Dedifferentiated amniotic fluid mesenchymal stem cell (primary cell): ENCODE measurements around the gene TUBB3.

Experiments used
- DNase-seq: peaks from one replicate; pipeline ENCODE4 v3.0.0-alpha.2; 2016; ENCODE audit errors: extremely low spot score

Gene TUBB3

GRCh38 chr16:89938175-89938885 lies 15.2 kb downstream of the TUBB3 start:
- DNase-seq, result no peak

DNA sequence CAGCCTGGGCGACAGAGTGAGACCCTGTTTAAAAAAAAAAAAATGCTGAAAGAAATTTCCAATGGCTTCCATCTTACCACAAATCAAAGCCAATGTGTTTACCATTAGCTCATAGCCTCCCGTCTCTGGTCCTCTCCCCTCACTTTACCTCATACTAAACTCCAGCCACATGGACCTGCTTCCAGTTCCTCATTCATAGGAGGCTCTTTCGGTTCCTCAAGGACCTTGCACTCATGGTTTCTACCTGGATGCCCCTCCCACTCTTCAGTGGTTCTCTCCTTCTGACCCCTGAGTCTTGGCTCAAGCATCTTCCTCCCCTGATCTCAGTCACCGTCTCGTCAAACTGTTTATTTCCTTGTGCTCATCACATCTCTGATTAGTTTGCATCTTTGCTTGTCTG lies 21.6 kb downstream of the TUBB3 start:
- no peak for DNase-seq

DNA sequence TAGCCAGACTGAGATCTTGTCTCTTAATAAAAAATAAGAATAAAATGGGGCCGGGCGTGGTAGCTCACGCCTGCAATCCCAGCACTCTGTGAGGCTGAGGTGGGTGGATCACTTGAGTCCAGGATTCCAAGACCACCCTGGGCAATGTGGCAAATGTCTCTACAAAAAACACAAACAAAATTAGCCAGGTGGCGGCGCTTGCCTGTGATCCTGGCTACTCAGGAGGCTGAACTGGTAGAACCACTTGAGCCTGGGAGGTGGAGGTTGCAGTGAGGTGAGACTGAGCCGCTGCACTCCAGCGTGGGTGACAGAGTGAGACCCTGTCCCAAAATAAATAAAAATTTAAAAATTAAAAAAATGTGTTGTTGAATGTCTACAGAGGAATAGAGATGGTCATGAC lies 22.5 kb downstream of the TUBB3 start:
- DNase-seq, result no peak

GRCh38 chr16:89946515-89946914 lies 23.4 kb downstream of the TUBB3 start:
- DNase-seq, result no peak

GRCh38 chr16:89949121-89949742 lies 26.1 kb downstream of the TUBB3 start:
- DNase-seq, result no peak

DNA sequence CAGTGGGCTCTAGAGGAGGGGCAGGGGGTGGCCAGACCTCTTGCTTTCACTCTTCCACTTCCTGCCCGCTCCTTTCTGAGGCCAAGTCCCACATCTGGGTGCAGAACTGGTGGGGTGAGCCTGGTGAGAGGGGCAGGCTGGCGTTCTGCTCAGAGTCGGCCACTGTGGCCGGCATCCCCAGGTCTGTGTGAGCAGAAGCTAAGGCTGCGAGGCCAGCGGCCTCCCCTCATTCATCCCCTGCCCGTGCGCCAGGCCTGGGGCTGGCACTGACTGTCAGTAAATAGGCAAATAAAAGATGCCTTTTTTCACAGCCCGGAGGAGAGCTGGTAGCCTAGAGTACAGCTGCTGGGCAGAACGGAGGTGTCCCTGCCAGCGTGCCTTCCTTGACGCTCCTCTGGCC lies 26.6 kb downstream of the TUBB3 start:
- DNase-seq, result no peak

- no peak for DNase-seq
Observed at GRCh38 chr16:89951509-89951908, 28.4 kb downstream of the TUBB3 start.

DNA sequence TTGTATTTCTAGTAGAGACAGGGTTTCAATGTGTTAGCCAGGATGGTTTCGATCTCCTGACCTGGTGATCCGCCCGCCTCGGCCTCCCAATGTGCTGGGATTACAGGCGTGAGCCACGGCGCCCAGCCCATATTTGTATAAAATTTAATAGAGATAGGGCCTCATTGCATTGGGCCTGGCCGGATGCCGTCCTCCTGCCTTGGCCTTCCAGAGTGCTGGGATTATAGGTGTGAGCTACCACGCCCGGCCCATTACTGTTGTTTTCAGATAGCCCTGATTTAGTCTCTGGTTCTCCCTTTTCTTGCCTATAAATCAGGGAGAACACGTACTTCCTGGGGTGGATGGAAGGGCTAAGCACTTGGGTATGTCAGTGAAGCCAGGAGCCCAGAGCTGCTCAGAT lies 28.9 kb downstream of the TUBB3 start:
- DNase-seq, result no peak

DNA sequence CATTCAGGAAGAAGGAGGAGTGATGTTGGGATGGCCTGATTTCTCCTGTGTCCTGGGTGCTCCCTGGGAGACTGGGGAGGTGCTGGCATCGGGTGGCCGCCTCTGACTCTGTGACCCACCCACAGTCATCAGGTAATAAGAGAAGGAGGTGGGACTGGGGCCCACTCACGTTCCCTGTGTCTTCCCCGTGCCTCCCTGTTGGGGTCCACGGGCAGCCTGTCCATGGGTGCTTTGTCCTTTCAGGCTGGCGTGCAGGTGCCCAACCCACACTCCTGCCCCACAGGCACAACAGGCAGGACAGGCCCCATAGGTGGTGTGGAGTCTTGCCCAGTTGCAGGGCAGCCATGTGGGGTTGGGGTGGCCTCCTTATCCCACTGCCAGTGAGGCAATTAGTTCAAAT lies 29.4 kb downstream of the TUBB3 start:
- no peak for DNase-seq

GRCh38 chr16:89953671-89954406 lies 30.7 kb downstream of the TUBB3 start:
- no peak for DNase-seq

DNA sequence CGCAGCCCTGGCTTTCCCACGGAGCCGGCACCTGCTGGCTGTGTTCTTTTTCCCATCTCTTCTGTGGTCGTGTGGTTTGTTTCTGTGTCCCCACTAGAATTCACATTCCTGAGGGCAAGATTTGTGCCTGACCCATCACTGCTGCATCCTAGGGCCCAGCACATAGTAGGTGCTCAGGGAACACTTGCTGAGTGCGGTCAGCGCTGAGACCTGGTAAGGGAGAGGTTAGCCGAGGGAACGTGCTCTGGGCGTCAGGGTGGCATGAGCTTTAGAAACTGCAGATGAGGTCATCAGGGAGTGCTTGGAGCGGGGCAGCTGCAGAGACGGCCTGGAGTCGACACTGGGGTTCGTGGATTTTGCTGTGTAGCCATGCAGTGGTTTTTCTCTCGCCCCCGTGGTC lies 31.3 kb downstream of the TUBB3 start:
- DNase-seq, result no peak

GRCh38 chr16:89955001-89955685 lies 32.0 kb downstream of the TUBB3 start:
- DNase-seq, result no peak

GRCh38 chr16:89956505-89957215 lies 33.5 kb downstream of the TUBB3 start:
- DNase-seq, result no peak

- no peak for DNase-seq
Observed at GRCh38 chr16:89957216-89957785, 34.2 kb downstream of the TUBB3 start.

DNA sequence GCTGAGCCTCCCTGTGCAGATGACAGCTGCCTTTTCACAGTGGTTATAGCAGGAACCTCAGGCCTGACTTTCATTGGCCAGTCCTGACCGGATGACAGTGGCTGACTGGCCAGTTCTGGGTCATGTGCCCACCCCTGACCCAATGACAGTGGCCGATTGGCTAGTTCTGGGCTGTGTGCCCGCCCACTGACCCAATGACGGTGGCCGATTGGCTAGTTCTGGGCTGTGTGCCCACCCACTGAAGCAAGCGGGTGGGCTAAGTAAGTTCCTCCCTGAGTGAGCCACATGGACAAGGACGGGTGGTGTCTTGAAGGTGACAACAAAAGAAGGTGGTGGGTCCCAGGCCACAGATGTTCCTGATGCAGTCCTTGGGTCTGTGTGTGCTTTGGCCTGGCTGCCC lies 34.9 kb downstream of the TUBB3 start:
- DNase-seq, result no peak

GRCh38 chr16:89958596-89958995 lies 35.5 kb downstream of the TUBB3 start:
- no peak for DNase-seq

GRCh38 chr16:89960966-89961365 lies 37.8 kb downstream of the TUBB3 start:
- no peak for DNase-seq

- no peak for DNase-seq
Observed at GRCh38 chr16:89961920-89962319, 38.8 kb downstream of the TUBB3 start.

DNA sequence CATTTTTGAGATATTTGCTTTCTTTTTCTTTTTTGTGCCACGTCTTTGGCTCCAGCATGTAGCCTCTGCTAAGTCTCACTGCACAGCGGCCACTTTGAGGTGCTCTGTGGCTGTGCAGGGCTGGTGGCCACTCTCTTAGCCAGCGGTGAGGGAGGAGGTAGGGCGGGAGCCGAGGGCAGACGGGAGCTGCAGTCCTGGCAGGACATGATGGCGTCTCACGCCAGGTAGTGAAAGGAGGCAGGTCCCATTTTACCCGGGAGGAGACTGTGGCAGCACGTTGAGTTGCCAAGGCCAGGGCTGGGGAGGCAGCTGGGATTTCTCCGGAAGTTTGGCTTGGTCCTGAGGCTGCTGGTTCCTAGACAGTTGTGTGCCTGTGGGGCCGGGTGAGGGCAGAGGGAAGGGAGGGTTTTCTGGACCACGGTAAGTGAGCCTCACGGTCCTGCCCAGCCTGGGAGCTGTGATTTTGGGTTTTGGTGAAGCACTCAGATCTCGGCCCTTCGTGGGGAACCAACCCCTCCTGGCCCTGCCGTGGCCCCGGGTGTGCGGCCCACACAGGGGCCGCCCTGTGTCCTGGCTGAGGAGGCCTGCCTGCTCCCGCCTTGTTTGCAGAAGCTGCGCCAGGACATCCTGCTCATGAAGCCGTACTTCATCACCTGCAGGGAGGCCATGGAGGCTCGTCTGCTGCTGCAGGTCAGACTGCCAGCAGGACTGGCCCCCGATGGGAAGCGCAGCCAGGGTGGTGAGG lies 39.8 kb downstream of the TUBB3 start:
- no peak for DNase-seq

- DNase-seq, result no peak
Observed at GRCh38 chr16:89964201-89964600, 41.1 kb downstream of the TUBB3 start.
